ENCODE data around the gene CDCP2.

Gene CDCP2

DNA sequence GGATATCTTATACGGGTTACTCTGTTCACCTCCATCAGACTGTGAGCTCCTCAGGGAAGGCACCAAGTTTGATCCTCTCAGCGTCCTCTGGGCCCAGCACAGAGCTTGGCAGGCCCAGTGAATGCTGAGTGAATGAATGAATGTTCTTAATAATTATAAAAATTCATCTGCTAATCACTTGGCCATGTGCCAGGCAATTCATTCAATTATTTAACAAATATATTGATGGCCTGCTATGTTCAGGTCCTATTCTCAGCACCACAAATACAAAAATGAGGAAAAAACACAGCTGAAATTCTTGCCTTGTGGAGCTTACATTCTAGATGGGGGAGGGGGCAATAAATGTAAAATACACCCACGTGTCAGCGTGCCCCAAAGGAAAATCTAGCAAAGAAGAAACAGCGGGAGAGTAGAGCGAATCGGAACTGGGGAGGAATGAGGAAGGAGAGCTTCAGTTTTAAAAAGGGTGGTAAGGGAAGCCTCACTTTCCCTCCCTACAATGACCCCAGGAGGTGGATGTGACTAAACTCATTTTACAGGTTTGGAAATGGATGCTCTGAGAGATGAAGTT, 15.8 kb downstream of the CDCP2 start:
- no peak for DNase-seq (ENCODE audit: low spot score)

DNA sequence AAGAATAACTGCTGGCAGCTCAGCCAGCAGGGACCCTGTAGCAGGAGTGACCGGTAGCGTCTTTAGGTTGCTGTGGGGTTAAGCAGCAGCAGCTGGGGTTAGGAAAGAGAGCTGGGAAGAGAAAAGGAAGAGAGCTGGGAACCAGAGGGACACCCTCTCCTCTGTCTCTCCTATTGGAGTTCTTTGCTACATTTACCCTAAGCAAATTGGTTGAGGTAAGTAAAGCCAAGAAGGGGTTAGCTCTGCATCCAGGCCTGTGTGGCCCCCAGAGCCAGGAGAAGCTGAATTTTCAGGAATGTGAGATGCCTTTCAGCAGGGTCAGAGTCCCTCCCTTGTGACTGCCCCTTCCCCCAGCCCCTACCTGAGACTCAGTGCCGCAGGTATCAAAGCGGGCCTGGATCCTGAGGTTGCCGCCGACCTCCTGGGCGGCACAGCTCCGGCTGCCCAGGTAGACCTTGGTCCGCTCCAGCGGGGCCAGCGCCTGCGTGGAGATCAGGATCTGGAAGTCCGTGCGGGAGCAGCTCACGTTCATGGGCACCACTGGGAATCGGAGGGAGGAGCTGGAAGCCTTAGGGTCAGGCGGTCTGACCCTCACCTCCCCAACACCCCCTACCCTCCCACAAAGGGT, 16.4 kb downstream of the CDCP2 start:
- no peak for DNase-seq (ENCODE audit: low spot score)

DNA sequence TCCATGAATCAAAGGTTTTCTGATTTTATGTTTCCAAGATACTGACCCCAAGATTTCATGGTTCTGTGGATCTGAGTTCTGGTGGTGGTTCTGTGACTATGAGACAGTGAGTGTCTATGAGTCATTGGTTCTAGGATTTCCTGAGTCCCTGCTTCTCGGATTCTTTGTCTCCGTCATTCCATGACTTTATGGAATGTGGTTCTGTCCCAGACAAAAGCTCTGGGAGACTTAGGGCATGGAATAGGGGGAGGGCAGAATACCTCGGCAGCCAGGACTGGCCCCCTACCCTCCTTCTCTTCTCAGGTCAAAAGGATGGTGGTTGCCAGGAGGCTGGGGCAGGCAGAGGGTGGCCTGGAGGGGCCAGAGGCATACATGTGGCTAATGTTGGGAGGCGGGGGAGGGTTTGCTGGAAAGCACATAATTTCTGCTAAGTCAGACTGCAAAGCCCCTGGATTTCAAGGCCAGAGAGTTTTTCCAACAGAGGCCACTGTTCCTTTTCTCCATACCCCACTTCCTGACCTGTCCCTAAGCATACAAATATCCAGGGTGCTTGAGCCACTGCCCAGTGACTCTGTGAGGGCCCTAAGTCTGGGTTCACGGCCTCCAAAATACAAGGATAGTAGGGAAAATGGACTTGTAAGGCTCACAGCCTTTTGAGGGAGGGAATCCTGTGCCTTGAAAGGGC, 17.2 kb downstream of the CDCP2 start:
- no peak for DNase-seq (ENCODE audit: low spot score)

DNA sequence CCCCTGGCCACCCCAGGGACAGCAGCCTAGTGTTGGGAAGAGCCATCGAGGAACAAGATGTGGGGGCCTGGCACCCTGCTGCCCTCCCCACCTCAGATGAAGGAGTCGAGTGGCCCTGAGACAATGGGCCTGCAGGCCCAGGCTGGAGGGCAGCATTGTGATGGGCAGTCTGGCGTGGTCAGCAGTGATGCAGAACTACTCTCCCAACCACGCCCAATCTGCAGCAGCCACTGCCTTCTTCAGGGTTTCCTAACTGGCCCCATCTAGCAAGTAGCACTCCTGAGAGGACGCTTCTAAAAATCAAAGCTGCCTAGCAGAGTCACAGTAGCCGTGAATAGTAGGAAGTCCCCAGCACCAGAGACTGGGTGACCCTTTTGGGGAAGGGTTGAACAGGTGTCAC, 18.5 kb downstream of the CDCP2 start:
- DNase-seq (ENCODE audit: low spot score) = no peak

DNA sequence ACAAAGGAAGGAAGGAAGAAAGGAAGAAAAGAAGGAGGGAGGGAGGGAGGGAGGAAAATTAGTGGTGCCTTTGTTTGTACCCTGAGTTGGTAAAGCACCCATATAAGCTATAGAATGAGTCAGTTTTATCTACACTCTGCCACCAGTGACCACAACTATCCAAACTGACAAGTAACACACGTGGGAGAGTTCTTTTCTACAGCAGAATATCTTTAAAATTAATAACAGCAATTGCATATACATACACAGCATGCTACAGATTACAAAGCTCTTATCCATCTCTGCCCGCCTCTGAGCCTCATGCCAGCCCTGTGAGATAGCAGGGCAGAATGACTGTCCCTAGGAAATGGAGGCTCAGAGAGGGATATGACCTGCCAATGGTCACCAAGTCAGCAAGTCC, 20.3 kb downstream of the CDCP2 start:
- no peak for DNase-seq (ENCODE audit: low spot score)

DNA sequence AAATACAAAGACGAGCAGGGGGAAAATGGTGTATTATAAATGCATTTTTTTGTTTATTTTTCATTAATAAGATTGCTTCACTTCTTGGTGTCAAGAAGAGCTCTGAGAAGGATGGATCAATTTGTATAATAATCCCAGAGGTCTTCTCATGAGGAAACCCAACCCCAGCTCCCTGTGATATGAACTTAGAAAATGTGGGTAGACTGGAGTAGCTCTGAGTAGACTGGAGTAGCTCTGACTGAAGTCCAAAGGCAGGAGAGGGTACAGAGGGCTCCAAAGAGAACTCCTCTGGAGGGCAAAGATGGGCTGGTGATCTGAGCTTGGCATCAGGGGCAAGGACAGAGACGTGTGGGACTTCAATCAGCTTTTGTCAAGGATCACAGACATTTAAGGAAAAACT, 21.4 kb downstream of the CDCP2 start:
- no peak for DNase-seq (ENCODE audit: low spot score)

DNA sequence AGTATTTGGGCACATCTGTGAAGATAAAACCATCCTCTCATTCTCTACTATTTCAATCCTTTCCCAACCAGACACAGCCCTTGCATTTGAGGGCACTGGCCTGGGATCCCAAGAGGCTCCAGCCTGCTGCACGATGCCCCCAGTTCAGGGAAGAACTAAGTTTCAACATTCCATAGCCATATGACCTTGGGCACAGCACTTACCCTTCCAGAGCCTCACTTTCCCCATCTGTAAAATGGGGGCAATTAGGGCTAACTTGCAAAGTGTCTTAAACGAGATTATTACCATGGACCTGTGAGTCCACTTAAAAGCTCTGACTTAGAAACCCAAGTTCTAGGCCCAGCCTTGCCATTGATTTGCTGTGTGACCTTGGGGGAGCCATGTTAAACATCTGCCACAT, 22.9 kb downstream of the CDCP2 start:
- no peak for DNase-seq (ENCODE audit: low spot score)

DNA sequence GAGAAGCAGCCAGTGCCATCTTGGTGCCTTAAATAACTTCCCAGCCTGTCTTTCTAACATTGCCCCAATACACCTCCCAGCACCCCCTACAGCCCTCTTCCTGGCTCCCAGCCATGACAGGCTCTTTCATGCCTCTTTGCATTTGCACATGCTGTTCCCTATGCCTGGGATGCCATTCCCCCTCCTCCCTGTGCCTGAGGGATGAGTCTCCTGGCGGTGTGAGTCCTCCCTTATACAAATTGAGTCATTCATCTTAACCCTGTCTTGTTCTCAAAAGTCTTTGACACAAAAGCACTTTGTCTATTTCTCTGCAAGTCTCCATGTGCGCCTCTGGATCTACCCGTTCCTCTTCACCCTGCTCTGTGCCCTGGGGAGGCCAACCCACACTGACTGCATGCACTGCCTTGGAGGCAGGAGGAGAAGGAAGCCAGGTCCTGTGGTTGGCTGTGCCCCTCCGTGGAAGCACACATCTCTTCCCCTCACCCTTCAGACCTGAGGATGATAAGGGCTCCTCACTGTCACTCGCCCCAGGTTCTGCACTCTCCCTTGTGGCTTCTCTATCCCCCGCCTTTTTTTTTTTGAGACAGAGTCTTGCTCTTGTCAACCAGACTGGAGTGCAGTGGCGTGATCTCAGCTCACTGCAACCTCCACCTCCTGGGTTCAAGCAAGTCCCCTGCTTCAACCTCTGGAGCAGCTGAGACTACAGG, 25.1 kb downstream of the CDCP2 start:
- DNase-seq (ENCODE audit: low spot score) = no peak

DNA sequence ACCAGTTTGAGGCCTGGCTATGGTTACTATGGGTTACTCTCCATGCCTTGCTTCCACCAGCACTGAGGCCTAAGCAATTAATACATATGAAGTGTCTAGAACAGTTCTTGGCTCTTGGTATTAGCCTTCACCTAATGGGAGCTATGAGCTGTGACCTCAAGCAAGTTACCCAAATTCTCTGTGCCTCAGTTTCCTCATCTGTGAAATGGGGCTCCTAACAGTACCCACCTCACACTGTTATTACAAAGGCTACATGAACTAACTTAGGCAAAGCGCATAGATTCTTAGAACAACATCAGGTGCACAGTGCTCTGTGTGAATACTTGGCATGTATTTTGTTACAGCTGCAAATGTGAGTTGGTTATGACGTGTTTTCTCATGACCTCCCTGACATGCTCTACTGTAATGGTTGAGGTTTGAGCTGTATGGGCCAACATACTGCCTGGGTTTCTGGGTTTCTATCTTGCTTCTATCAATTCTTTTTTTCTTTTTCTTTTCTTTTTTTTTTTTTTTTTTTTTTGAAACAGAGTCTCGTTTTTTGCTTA, 26.5 kb downstream of the CDCP2 start:
- no peak for DNase-seq (ENCODE audit: low spot score)

DNA sequence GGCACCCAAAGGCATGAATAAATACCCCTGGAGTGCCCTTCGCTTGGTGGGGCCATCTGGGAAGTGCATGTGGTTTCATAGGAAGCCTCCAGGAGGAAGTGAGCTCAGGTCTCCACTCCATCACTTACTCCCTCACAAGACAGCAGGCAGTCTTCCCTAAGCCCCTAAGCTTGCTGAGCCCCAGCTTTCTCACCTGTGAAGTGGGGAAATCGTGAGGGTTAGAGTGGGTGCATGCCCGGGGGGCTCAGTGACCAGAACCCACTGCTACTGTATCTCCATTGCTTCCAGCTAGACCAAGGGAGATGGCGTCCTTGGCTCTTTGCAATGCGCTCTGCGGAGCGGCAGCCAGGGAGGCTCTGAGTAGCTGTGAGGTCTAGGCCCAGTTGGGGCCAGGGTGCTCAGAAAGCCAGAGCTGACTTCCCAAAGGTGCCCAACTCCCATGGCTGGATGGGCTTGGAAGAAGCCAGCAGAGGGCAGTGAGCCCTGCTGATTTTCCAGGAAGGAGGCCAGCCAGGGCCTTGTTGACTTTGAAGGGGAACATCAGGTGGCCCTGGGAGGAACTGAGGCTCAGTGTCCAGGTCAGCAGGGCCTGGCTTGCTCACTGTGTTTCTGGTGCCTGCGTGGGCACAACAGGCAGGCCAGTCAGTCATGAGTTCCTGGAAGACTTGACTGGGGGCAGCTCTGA, 27.3 kb downstream of the CDCP2 start:
- DNase-seq (ENCODE audit: low spot score) = peak; percentile 40

DNA sequence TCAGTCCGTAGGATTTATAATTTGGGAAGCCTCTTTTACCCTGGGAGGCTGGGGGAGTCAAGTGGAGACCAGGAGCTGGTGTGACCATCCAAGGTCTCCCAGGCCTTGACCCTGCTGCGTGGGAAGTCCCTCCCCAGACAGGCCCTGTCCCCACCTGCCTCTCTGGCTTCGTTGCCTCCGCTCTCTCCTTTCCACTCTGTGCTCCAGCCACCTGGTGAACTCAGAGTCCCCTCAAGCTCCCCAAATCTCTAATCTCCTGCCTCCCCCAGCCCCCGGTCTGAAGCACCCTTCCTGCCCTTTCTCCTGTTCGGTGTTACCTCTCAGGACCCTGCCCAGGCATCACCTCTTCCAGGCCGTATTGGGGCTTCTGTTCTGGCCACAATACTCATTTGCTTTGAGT, 27.9 kb downstream of the CDCP2 start:
- DNase-seq (ENCODE audit: low spot score) = no peak

DNA sequence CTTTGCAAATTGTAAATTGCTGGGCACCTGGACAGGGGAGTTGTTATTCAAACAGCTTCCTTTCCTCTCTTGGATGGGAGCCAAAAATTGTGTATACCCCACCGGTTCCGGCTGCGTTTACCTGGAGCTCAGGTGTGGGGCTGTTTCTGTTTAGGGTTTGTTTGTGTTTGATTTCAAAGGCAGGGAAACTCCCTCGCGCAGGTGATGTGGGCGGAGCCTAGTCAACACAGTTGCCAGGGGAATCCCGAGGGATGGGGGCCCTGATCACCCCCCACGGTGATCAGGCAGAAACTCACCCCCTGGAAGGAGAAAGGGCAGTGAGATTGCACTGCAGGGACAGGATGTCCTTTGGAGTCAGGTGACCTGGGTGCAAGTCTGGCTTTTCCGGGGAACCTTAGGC, 28.3 kb downstream of the CDCP2 start:
- DNase-seq (ENCODE audit: low spot score) = no peak

DNA sequence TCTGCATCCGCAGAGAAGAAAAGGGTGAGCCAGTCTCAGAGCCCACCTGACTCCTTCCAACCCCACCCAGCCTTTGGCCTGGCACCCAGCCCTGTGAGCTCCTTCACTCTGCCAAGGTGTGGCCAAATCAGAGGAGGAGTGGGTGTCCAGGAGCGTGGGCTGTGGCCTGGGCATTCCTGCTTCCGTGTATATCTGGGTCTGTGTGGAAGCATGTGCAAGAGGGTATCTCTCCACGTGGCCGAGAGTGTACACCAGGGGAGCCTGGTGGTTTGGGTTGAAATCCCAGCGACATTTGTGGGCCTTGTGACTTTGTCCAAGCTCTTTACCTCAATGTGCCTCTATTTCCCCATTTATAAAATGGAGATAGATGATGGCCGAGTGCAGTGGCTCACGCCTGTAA, 29.8 kb downstream of the CDCP2 start:
- no peak for DNase-seq (ENCODE audit: low spot score)

DNA sequence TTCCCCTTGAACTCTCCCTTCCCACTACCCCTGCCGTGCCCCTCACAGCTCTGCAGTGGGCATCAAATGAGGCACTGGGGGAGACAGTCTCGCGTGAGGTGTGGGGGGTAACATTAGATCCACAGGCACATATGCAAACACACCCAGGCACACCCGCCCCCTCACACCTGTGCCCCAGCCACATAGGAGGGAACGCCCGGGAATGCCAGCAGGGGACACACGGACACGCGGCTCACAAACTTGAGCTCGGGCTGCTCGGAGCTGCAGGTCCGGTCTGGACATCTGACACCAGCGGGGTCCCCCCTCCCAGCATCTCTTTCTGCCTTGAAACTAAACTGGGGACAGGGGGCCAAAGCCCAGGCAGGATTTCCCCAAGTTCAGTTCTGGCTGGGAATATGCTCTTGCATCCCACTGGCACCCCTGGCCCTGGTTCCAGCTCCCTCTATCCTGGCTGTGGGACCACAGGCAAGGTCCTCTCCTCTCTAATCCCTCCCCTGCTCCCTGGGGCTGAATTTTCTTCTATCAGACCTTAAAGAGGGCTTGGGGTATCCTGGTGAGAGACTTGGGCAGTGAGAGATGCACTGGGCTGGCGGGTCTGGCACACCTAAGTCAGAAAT, 30.6 kb downstream of the CDCP2 start:
- no peak for DNase-seq (ENCODE audit: low spot score)

DNA sequence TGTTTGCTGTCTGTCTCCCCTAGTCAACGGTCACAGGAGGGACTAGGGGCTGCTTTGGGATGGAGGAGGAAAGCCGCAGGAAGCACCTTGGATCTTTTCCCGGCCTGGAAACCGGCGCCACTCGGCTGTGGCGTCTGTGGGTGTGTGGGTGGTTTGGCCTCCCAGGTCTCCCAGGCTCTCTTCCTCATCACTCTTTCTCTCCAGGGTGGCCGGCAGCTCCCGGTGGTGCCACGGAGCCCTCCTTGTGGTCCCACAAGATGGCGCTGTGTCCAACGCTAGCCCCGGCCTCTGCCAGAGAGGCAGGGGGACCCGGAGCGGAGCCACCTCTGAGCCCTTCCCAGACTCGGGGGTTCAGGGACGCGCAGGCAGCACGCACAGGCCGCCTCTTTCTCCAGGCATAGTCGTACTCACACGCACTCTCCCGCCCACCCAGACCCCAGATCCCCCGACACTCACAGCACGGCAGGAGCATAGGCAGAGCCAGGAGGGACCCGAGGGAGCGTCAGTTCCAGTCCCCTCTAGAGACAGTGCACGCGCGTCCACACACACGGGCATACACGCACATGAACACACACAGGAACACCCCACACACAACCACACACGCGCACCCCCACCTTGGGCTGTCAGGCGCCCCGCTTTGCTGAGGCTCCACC, 31.2 kb downstream of the CDCP2 start:
- DNase-seq (ENCODE audit: low spot score) = peak; percentile 76

DNA sequence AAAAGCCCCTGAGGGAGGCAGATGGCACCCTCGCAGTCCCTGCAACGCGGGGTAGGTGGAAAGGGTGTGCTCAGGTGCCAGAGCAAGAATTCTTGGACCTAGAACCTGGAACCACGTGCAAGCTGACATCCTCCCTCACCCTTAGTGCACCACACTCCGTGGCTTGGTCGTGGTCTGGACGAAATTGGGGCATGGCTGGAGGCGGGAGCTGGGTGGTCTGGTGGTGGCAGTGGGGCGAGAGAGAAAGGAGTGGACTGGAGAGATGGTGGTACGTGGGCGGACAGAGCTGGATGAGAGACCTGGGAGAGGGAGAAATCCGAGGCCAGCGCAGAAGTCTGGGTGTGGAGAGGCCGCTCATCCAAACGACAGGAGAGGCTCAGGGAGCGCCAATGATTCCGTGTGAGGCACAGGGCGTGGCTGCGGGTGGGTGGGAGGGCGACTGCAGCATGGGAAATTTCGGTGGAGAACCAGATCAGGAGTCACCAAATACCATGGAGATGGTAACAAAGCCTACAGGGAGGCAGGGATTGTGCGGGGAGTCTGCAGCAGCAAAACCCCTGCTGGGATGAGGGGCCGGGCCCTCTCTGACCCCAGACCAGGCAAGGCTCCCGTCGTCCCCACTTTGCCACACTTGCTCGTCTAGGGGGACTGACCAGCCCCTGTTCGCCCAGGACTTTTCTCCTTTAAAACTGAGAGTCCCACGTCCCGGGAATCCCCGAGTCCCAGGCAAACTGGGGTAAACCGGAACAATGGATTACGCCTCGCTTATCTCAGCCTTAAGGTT, 31.9 kb downstream of the CDCP2 start:
- DNase-seq (ENCODE audit: low spot score) = no peak

DNA sequence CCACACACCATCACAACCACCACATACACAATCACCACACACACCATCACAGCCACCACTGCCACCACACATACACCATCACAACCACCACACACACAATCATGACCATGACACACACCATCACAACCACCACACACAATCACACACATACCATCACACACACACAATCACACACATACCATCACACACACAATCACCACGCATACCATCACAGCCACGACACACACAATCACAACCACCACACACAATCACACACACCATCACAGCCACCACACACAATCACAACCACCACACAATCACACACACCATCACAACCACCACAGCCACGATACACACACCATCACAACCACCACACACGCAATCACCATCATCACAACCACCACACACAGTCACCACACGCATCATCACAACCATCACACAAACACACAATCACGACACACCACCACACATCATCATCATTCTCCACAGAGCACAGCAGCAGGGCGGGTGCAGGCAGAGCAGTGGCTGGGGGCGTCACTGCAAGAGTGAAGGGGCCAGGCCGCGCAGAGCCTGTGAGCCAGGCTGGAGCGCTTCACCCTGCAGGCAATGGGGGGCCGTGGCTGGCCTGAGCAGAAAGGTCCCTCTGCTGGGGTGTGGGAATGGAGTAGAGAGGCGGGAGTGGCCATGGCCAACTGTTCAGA, 32.6 kb downstream of the CDCP2 start:
- DNase-seq (ENCODE audit: low spot score) = no peak

DNA sequence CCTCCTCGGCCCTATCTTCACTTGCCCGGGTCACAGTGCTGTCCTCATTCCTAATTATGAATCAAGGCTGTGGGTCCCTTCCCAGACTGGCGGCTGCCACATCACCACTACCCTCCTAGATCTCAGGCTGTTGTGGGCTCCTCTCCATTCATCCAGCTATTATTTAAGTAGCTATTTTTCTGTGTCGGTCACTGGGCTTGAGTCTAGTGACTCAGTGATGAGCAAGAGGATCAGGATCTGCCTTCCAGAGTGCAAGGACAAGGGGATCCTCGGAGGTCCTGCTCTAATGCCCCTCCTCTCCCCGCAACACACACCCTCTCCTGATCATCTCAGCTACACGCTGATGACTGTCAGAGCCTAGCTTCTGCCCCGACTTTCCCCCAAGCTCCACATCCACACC, 34.1 kb downstream of the CDCP2 start:
- no peak for DNase-seq (ENCODE audit: low spot score)

DNA sequence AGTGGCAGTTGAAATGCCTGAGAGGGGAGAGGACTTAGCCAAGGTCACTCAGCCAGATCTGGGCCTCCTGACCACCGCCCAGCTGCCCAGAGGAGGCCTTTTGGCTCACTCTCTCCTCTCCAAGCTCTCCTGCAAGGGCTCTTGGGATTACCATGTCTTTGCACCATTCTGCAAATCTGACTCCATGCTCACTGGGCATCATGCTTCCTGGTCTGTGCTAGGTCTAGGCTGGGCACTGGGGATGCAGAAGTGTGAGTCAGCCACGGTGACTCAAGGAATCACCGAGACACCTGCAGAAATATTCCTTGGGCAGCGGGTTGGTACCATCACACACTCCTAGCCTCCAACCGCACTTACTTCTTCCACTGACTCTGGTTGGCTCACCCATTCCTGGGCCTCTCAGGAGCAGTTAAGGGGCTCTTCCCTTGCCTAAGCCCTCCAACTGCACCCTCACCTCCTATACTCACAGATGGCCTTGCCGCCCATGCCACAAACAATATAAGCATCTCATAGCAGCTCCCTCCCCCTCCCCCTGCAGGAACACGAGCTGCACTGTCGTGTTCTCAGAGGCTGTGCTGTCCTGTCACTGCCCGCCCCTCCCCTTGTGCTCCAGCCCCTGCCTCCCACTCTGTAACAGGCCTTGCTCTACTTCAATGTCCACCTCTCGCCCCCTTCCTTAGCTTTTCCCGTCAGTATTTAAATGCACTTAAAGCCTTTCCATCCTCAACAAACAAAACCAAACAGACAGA, 34.8 kb downstream of the CDCP2 start:
- DNase-seq (ENCODE audit: low spot score) = no peak
